Endometrium (tissue), 2 donors: ENCODE measurements around the gene SYT12.
"Not testable (repeated sequence)": the region's sequence is repeated elsewhere in the genome, so short reads cannot be mapped to it uniquely, and the experiment has no call there.

Experiments used
- FAIRE-seq: peaks from 2 replicates; lab custom pipeline; 2012; peaks lifted over from hg19 to GRCh38; lab: Jason Lieb, UNC
- donor health status: control.
- donor health status: control.

SYT12 gene

GRCh38 chr11:66996609-66997273 is 26.2 kb upstream of the SYT12 start:
- FAIRE-seq = no peak

- FAIRE-seq = no peak
These were observed 23.4 kb upstream of the SYT12 start for GRCh38 chr11:66999555-66999954.

- FAIRE-seq = no peak
These were observed 21.6 kb upstream of the SYT12 start for GRCh38 chr11:67001332-67001731.

- no peak for FAIRE-seq
These were observed 20.5 kb upstream of the SYT12 start for GRCh38 chr11:67002297-67002913.

GRCh38 chr11:67002921-67003411 is 20.0 kb upstream of the SYT12 start:
- no peak for FAIRE-seq

GRCh38 chr11:67005200-67005599 is 17.7 kb upstream of the SYT12 start:
- FAIRE-seq = not testable (repeated sequence)

- FAIRE-seq = no peak
These were observed 16.7 kb upstream of the SYT12 start for GRCh38 chr11:67006029-67006884.

- no peak for FAIRE-seq
These were observed 15.8 kb upstream of the SYT12 start for GRCh38 chr11:67007126-67007525.

- no peak for FAIRE-seq
These were observed 12.5 kb upstream of the SYT12 start for GRCh38 chr11:67010296-67010905.

- no peak for FAIRE-seq
These were observed 9.4 kb upstream of the SYT12 start for GRCh38 chr11:67013511-67014045.

GRCh38 chr11:67014343-67014742 is 8.6 kb upstream of the SYT12 start:
- FAIRE-seq = no peak

GRCh38 chr11:67015048-67015447 is 7.9 kb upstream of the SYT12 start:
- FAIRE-seq = no peak

- FAIRE-seq = no peak
These were observed 6.4 kb upstream of the SYT12 start for GRCh38 chr11:67016550-67016949.

GRCh38 chr11:67020949-67021348 is 2.0 kb upstream of the SYT12 start:
- FAIRE-seq = no peak

GRCh38 chr11:67022341-67022933 is 497 bp upstream of the SYT12 start:
- FAIRE-seq = no peak

GRCh38 chr11:67023957-67024353 is 1.0 kb downstream of the SYT12 start:
- no peak for FAIRE-seq

GRCh38 chr11:67024410-67024809 is 1.5 kb downstream of the SYT12 start:
- FAIRE-seq = no peak

GRCh38 chr11:67024966-67025365 is 2.0 kb downstream of the SYT12 start:
- no peak for FAIRE-seq

- FAIRE-seq = no peak
These were observed 2.8 kb downstream of the SYT12 start for GRCh38 chr11:67025750-67026149.

- no peak for FAIRE-seq
These were observed 4.0 kb downstream of the SYT12 start for GRCh38 chr11:67026941-67027340.

- no peak for FAIRE-seq
These were observed 4.6 kb downstream of the SYT12 start for GRCh38 chr11:67027483-67027930.
